GM18520 (cell line): Measurements from ENCODE around the gene ILDR2.

Experiments used
- ATAC-seq: cut with Tn5 transposase; IDR thresholded peaks from one replicate; pipeline ENCODE4 v1.9.1; 2021; ENCODE audit not compliant: unreplicated experiment

The ILDR2 gene

GRCh38 chr1:166925810-166926478 is 49.4 kb downstream of the ILDR2 start:
- ATAC-seq = no peak

GRCh38 chr1:166924823-166925541 is 50.4 kb downstream of the ILDR2 start:
- no peak for ATAC-seq

- no peak for ATAC-seq
These were observed 54.5 kb downstream of the ILDR2 start for GRCh38 chr1:166920561-166921475.

GRCh38 chr1:166918956-166919316 is 56.4 kb downstream of the ILDR2 start:
- no peak for ATAC-seq

GRCh38 chr1:166918088-166918955 is 57.0 kb downstream of the ILDR2 start:
- ATAC-seq = no peak

- no peak for ATAC-seq
These were observed 59.4 kb downstream of the ILDR2 start for GRCh38 chr1:166915941-166916340.

GRCh38 chr1:166915042-166915441 is 60.3 kb downstream of the ILDR2 start:
- ATAC-seq = no peak

GRCh38 chr1:166914111-166914510 is 61.2 kb downstream of the ILDR2 start:
- no peak for ATAC-seq

GRCh38 chr1:166911624-166912023 is 63.7 kb downstream of the ILDR2 start:
- no peak for ATAC-seq

GRCh38 chr1:166910396-166910994 is 64.8 kb downstream of the ILDR2 start:
- ATAC-seq = peak; percentile 95

GRCh38 chr1:166908942-166909341 is 66.4 kb downstream of the ILDR2 start:
- ATAC-seq = no peak

- no peak for ATAC-seq
These were observed 67.6 kb downstream of the ILDR2 start for GRCh38 chr1:166907763-166908162.

GRCh38 chr1:166907051-166907450 is 68.3 kb downstream of the ILDR2 start:
- no peak for ATAC-seq

- no peak for ATAC-seq
These were observed 68.7 kb downstream of the ILDR2 start for GRCh38 chr1:166906647-166907046.

GRCh38 chr1:166905900-166906299 is 69.4 kb downstream of the ILDR2 start:
- no peak for ATAC-seq

- no peak for ATAC-seq
These were observed 70.2 kb downstream of the ILDR2 start for GRCh38 chr1:166905136-166905535.

- no peak for ATAC-seq
These were observed 72.1 kb downstream of the ILDR2 start for GRCh38 chr1:166903232-166903631.

GRCh38 chr1:166902279-166902678 is 73.1 kb downstream of the ILDR2 start:
- ATAC-seq = no peak

GRCh38 chr1:166900987-166901386 is 74.4 kb downstream of the ILDR2 start:
- ATAC-seq = no peak

GRCh38 chr1:166899769-166900168 is 75.6 kb downstream of the ILDR2 start:
- ATAC-seq = no peak
